Endodermal cell (in vitro differentiated cells): ENCODE data around the gene MED17. TPM values are rescaled to one million over a fixed set of nuclear protein-coding genes. Genes with fewer than 3 reads are reported as not detected.

Experiments
- DNase-seq: peaks from one replicate; pipeline ENCODE4 v3.0.0-alpha.2; 2017
- H3K27ac ChIP-seq: 2 replicates; pipeline ENCODE4 v1.5.1; 2013; ENCODE audit warnings: mild to moderate bottlenecking, low read depth, low read length, moderate library complexity
- H3K27me3 ChIP-seq: 2 replicates; pipeline ENCODE4 v1.6.1; 2013; ENCODE audit warnings: mild to moderate bottlenecking, low read length, moderate library complexity; ENCODE audit not compliant: insufficient read depth, control insufficient read depth, poor library complexity, severe bottlenecking
- H3K36me3 ChIP-seq: 2 replicates; pipeline ENCODE4 v1.7.0; 2013; ENCODE audit warnings: mild to moderate bottlenecking, low read length, moderate library complexity; ENCODE audit not compliant: control insufficient read depth, insufficient read depth
- H3K4me1 ChIP-seq: one replicate; pipeline ENCODE4 v1.7.0; 2013; ENCODE audit warnings: low read length; ENCODE audit not compliant: control insufficient read depth, insufficient read depth
- H3K4me3 ChIP-seq: 2 replicates; pipeline ENCODE4 v1.5.1; 2013; ENCODE audit warnings: mild to moderate bottlenecking, low read length, moderate library complexity
- H3K9ac ChIP-seq: 2 replicates; pipeline ENCODE4 v1.6.1; 2013; ENCODE audit warnings: mild to moderate bottlenecking, low read length, moderate library complexity; ENCODE audit not compliant: poor library complexity, severe bottlenecking; ENCODE audit errors: extremely low read depth
- H3K9me3 ChIP-seq: 2 replicates; pipeline ENCODE4 v1.6.1; 2013; ENCODE audit warnings: mild to moderate bottlenecking, low read length, moderate library complexity; ENCODE audit not compliant: control insufficient read depth
- H3K27ac Mint-ChIP-seq: 2 replicates; pipeline ENCODE4 v1.8.0; 2020; ENCODE audit warnings: mixed read lengths
- H3K27me3 Mint-ChIP-seq: 2 replicates; pipeline ENCODE4 v1.8.0; 2021; ENCODE audit warnings: mild to moderate bottlenecking, mixed read lengths; ENCODE audit not compliant: insufficient read depth
- H3K36me3 Mint-ChIP-seq: 2 replicates; pipeline ENCODE4 v1.8.0; 2020; ENCODE audit warnings: low read depth, mixed read lengths
- H3K4me1 Mint-ChIP-seq: 2 replicates; pipeline ENCODE4 v1.8.0; 2020; ENCODE audit warnings: mixed read lengths
- H3K4me3 Mint-ChIP-seq: 2 replicates; pipeline ENCODE4 v1.8.0; 2020; ENCODE audit warnings: mild to moderate bottlenecking, moderate library complexity, mixed read lengths
- H3K9me3 Mint-ChIP-seq: 2 replicates; pipeline ENCODE4 v1.8.0; 2020; ENCODE audit warnings: mild to moderate bottlenecking, mixed read lengths
- WGBS, 2 experiments: methylation state at CpG; one replicate each; pipeline versions ENCODE4 v1.1.5 to v1.1.7; 2013; ENCODE audit warnings: missing lambda C conversion rate in 2 of 2, mixed read lengths in 1 of 2; ENCODE audit not compliant: insufficient coverage in 1 of 2, insufficient read length in 1 of 2; 5-methylcytosine and 5-hydroxymethylcytosine counted together
- total RNA-seq, 2 donors: library from RNA; stranded (reverse); fragmentation: NEBNext Ultra II Directional in 1 of 2; extraction: Animal tissue kit (Norgen Biotek cat#: 25700) in 1 of 2; gene quantifications; 2 replicates in 1 of 2; 3 replicates in 1 of 2; pipeline ENCODE4 v1.2.1, GENCODE V29; 2021
- TF ChIP-seq, protein P1 (sequence below): fragments of 200-600 bp; sonication (generic); conservative IDR thresholded peaks from 2 replicates; pipeline ENCODE4 v1.5.0; 2021; ENCODE audit warnings: antibody characterized with exemption, mild to moderate bottlenecking

Gene MED17
- total RNA-seq, 2 donors from 2014 or later, result 40.6 to 46.2 TPM

DNA sequence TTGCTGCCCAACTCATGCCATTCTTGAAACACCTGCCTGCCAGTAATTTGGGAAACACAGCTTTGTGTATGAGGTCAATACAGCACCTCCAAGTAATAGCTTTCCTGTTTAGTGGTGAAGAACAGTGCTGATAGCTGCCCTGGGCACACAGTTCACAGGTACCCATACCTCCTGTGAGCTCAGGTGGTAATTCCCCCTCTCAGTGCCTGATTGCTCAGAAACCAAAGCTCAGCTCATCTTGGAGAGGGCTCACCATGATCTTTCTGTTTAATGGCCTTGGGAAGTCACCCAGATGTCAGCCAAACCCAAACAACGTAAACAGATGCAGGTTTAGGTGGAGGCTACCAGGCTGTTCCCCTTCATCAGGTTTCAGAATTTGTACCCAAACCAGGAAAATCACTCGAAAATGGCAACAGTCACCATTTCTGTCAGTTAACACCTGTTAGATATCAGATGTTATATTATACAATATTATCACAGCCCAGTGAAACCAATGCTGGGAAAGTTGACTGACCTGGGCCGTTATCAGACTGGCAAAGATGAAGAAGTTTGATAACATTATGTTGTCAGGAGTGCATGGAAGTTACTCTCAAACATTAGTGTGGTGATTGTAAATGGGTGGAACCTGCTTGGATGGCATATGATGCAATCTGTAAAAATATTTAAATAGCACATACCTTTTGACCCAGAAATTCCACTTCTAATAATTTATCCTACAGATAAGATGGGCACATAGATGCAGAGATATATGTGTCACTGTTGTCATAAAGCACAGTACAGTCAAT lies 47.5 kb downstream of the MED17 start:
- H3K4me1 ChIP-seq, result peaks cover 23% of the 10 kb centered on the region
- H3K9me3 Mint-ChIP-seq, result no peaks in the 10 kb centered on the region
- H3K36me3 Mint-ChIP-seq, result no peaks in the 10 kb centered on the region
- no peak overlapping the region for H3K27ac Mint-ChIP-seq
- TF ChIP-seq, protein P1, sequence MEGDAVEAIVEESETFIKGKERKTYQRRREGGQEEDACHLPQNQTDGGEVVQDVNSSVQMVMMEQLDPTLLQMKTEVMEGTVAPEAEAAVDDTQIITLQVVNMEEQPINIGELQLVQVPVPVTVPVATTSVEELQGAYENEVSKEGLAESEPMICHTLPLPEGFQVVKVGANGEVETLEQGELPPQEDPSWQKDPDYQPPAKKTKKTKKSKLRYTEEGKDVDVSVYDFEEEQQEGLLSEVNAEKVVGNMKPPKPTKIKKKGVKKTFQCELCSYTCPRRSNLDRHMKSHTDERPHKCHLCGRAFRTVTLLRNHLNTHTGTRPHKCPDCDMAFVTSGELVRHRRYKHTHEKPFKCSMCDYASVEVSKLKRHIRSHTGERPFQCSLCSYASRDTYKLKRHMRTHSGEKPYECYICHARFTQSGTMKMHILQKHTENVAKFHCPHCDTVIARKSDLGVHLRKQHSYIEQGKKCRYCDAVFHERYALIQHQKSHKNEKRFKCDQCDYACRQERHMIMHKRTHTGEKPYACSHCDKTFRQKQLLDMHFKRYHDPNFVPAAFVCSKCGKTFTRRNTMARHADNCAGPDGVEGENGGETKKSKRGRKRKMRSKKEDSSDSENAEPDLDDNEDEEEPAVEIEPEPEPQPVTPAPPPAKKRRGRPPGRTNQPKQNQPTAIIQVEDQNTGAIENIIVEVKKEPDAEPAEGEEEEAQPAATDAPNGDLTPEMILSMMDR, result no peak
- no peaks in the 10 kb centered on the region for H3K27me3 Mint-ChIP-seq
- no peaks in the 10 kb centered on the region for H3K9me3 ChIP-seq
- H3K27me3 ChIP-seq, result no peaks in the 10 kb centered on the region
- H3K9ac ChIP-seq, result no peak overlapping the region
- no peak overlapping the region for H3K4me3 Mint-ChIP-seq
- peaks cover 35% of the 10 kb centered on the region for H3K4me1 Mint-ChIP-seq
- DNase-seq, result no peak
- 94% methylated on average over 3 of the region's 3 CpGs for WGBS, 2 experiments
- no peak overlapping the region for H3K27ac ChIP-seq
- H3K4me3 ChIP-seq, result no peak overlapping the region
- no peaks in the 10 kb centered on the region for H3K36me3 ChIP-seq

DNA sequence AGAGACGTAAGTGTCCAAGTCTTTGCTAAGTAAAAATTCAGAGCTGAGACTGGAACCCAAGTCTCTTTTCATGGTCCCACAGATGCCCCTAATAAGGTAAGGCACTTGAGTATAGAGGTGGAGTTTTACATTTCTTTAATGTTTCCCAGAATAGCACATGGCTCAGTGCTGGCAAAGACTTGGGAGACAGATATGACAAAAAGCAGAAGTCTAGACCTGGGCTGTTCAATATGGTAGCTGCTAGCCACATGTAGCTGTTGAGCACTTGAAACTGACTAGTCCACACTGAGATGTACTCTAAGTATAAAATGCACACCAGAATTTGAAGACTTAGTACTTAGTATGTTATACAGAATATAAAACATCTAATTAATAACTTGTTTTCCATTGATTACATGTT lies 48.7 kb downstream of the MED17 start:
- DNase-seq, result no peak
- Histone ChIP-seq H3K9me3 (no peaks in the 10 kb centered on the region), H3K27ac (no peak overlapping the region), H3K4me3 (no peak overlapping the region), H3K27me3 (no peaks in the 10 kb centered on the region), H3K36me3 (no peaks in the 10 kb centered on the region), H3K9ac (no peak overlapping the region), H3K4me1 (peaks cover 23% of the 10 kb centered on the region)
- Mint-ChIP-seq H3K4me1 (peaks cover 30% of the 10 kb centered on the region), H3K9me3 (no peaks in the 10 kb centered on the region), H3K4me3 (no peak overlapping the region), H3K27me3 (no peaks in the 10 kb centered on the region), H3K27ac (no peak overlapping the region), H3K36me3 (no peaks in the 10 kb centered on the region)
- WGBS, 2 experiments, result 100% methylated on average over 1 of the region's 1 CpG; no CpG with 5 or more reads in 1 of the 2 experiments
- TF ChIP-seq, protein P1, result no peak

DNA sequence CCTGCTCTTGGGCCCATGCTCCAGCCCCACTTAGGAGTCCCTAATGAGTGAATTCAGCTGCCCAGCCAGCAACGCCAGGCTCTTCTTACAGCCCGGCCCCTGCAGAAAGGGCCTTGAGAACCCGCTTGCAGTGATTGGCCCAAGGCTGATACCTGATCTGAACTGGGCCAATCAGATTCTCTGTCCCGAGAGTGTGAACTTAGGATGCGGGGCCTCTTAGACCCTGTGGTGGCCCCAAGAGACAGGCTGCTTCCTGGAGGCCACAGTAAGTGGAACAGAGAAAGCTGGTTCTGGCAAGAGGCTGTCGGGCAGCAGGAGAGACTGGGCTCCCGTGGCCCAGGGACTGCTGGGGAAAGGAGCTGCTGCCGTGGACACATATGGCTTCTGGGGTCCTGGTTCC lies 54.9 kb downstream of the MED17 start:
- 84 to 88% methylated on average over 8 of the region's 8 CpGs for WGBS, 2 experiments

More for the DNA sequence above, 54.9 kb downstream of the MED17 start:
- TF ChIP-seq, protein P1, result no peak
- Mint-ChIP-seq H3K36me3 (no peaks in the 10 kb centered on the region), H3K27me3 (no peaks in the 10 kb centered on the region), H3K4me3 (no peak overlapping the region), H3K27ac (no peak overlapping the region), H3K4me1 (peaks cover 17% of the 10 kb centered on the region), H3K9me3 (no peaks in the 10 kb centered on the region)
- Histone ChIP-seq H3K27ac (no peak overlapping the region), H3K4me3 (no peak overlapping the region), H3K27me3 (no peaks in the 10 kb centered on the region), H3K9ac (no peak overlapping the region), H3K4me1 (no peaks in the 10 kb centered on the region), H3K36me3 (no peaks in the 10 kb centered on the region), H3K9me3 (no peaks in the 10 kb centered on the region)
- peak; percentile 51 for DNase-seq
